K562 (cell line): ENCODE data around the gene PRCP. TPM values are rescaled to one million over a fixed set of nuclear protein-coding genes. Genes with fewer than 3 reads are reported as not detected.

Experiments
- CUX1 ChIP-seq: fragments of 200-800 bp; sonication (Bioruptor generic); IDR thresholded peaks from 2 replicates; pipeline ENCODE4 v1.6.1; 2016; ENCODE audit warnings: missing genetic modification characterization, missing compliant biosample characterization
- SMARCC2 ChIP-seq: fragments of 450-650 bp; IDR thresholded peaks from 2 replicates; pipeline ENCODE4 v1.6.1; 2017; ENCODE audit warnings: antibody characterized with exemption, moderate library complexity, mild to moderate bottlenecking, low read depth
- THAP7 ChIP-seq: fragments of 250-450 bp; sonication (Bioruptor Pico); IDR thresholded peaks from 2 replicates; pipeline ENCODE4 v1.5.0; 2021
- ZNF431 ChIP-seq: sonication (generic); formaldehyde crosslinking; IDR thresholded peaks from 2 replicates; pipeline ENCODE4 v1.8.0; 2022; ENCODE audit warnings: mild to moderate bottlenecking, missing genetic modification reagents
- polyA plus RNA-seq, 8 experiments: library from polyadenylated mRNA; depleted of rRNA in 4 of 8; stranded (reverse) in 5 of 8; unstranded in 3 of 8; fragments of >200 nt; fragmentation: Nextera tagmentation in 2 of 8; fragmentation: Illumina TruSeq in 1 of 8; extraction: Ambion mirVana in 2 of 8; extraction: Trizol in 1 of 8; gene quantifications; 2 replicates each; pipeline versions ENCODE4 v1.2.1 to v1.2.3, GENCODE V29; 2011 to 2014; ENCODE audit warnings: inconsistent platforms in 1 of 8, missing spikeins in 1 of 8
- total RNA-seq, 7 experiments: library from RNA; depleted of rRNA in 6 of 7; stranded (reverse); fragments of >200 nt in 6 of 7; fragmentation: Illumina TruSeq in 2 of 7; extraction: Trizol in 2 of 7; gene quantifications; 2 replicates each; pipeline versions ENCODE4 v1.2.1 to v1.2.3, GENCODE V29; 2011 to 2021; ENCODE audit warnings: low replicate concordance in 1 of 7
- TF ChIP-seq, protein P1 (sequence below): fragments of 450-650 bp; IDR thresholded peaks from 2 replicates; pipeline ENCODE4 v1.6.1; 2016; ENCODE audit warnings: low read depth
- TF ChIP-seq, protein P2 (sequence below): sonication (generic); formaldehyde crosslinking; IDR thresholded peaks from 2 replicates; pipeline ENCODE4 v1.9.0; 2022; ENCODE audit warnings: mild to moderate bottlenecking, missing genetic modification reagents

The PRCP gene
- total and polyA plus RNA-seq, 9 of the 15 experiments (the other 6 are each of a cell fraction or from before 2014, with no cell fraction given): 9.5 to 43.1 (median 23.2) TPM

DNA sequence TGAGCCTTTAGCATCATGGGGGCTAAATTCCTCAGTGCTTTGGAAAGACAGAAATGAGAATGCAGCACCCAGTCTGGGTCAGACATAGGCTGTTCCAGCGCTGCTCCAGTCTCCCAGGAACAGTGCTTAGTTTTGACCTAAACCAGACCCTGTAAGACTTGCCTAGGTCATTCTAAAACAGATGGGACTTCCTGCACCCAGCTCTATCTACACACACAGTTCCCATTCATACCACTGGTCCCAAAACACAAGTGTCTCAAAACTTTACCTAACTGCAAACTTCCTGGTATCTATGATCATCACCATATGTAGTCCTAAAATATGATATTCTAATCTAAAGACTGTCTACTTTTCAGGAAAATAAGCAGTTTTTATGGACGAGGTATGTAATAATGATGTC lies 37.9 kb downstream of the PRCP start (continued):
- TF ChIP-seq, protein P1, sequence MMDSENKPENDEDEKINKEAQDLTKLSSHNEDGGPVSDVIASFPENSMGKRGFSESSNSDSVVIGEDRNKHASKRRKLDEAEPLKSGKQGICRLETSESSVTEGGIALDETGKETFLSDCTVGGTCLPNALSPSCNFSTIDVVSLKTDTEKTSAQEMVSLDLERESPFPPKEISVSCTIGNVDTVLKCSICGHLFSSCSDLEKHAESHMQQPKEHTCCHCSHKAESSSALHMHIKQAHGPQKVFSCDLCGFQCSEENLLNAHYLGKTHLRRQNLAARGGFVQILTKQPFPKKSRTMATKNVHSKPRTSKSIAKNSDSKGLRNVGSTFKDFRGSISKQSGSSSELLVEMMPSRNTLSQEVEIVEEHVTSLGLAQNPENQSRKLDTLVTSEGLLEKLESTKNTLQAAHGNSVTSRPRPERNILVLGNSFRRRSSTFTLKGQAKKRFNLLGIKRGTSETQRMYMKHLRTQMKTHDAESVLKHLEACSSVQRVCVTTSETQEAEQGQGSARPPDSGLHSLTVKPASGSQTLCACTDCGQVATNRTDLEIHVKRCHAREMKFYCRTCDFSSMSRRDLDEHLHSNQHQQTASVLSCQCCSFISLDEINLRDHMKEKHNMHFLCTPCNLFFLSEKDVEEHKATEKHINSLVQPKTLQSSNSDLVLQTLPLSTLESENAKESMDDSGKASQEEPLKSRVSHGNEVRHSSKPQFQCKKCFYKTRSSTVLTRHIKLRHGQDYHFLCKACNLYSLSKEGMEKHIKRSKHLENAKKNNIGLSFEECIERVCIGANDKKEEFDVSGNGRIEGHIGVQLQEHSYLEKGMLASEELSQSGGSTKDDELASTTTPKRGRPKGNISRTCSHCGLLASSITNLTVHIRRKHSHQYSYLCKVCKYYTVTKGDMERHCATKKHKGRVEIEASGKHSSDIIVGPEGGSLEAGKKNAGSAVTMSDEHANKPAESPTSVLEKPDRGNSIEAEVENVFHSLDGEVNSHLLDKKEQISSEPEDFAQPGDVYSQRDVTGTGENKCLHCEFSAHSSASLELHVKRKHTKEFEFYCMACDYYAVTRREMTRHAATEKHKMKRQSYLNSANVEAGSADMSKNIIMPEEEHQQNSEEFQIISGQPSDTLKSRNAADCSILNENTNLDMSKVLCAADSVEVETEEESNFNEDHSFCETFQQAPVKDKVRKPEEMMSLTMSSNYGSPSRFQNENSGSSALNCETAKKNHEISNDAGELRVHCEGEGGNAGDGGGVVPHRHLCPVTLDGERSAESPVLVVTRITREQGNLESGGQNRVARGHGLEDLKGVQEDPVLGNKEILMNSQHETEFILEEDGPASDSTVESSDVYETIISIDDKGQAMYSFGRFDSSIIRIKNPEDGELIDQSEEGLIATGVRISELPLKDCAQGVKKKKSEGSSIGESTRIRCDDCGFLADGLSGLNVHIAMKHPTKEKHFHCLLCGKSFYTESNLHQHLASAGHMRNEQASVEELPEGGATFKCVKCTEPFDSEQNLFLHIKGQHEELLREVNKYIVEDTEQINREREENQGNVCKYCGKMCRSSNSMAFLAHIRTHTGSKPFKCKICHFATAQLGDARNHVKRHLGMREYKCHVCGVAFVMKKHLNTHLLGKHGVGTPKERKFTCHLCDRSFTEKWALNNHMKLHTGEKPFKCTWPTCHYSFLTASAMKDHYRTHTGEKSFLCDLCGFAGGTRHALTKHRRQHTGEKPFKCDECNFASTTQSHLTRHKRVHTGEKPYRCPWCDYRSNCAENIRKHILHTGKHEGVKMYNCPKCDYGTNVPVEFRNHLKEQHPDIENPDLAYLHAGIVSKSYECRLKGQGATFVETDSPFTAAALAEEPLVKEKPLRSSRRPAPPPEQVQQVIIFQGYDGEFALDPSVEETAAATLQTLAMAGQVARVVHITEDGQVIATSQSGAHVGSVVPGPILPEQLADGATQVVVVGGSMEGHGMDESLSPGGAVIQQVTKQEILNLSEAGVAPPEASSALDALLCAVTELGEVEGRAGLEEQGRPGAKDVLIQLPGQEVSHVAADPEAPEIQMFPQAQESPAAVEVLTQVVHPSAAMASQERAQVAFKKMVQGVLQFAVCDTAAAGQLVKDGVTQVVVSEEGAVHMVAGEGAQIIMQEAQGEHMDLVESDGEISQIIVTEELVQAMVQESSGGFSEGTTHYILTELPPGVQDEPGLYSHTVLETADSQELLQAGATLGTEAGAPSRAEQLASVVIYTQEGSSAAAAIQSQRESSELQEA: 0 out of 2 replicates have a peak, but pooled peaks have one; percentile 50
- TF ChIP-seq, protein P2, sequence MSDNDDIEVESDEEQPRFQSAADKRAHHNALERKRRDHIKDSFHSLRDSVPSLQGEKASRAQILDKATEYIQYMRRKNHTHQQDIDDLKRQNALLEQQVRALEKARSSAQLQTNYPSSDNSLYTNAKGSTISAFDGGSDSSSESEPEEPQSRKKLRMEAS (CRISPR knock-in tag): no peak
- TF ChIP-seq THAP7 (no peak), SMARCC2 (no peak), CUX1 (no peak), ZNF431 (CRISPR knock-in tag) (no peak)
